GM21786 (cell line): ENCODE data around the gene TOPBP1.

ENCODE experiments used
- ATAC-seq: cut with Tn5 transposase; IDR thresholded peaks from one replicate; pipeline ENCODE4 v1.9.1; 2021; ENCODE audit not compliant: unreplicated experiment

TOPBP1 gene

DNA sequence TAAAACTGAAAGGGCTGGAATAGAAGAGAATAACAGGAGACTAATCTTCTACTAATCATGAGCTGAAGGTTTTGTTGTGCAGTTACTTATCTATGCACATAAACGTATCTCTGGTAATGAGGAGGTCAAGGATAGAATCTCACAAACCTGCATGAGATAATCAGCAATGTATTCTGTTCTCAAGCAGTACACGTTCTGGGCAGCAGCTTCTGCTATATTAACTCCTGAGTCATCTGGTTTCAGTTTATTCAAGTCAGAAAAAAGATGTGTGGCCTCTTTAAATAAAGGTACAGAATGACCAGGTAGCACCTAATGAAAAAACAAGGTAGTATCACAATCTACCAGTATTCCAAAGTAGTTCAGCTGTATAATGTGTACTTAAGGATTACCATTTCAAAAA, 53.4 kb downstream of the TOPBP1 start:
- no peak for ATAC-seq

DNA sequence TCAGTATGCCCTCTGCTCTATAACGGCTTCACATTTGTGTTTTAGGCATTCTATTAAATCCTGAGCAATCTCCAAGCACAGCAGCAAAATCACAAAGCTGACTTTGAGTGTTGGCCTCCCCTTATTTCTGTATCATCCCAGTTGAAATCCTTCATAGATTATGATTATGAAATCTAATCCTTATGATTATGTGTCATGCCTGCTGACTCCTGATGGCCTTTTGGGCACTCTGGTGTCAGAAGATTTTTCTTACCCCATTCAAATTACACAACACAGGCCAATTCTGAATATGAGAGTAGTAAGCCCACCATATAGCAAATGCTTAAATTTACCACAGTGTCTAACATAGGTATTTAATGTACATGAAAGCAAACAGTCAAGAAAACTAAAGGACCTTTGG, 53.9 kb downstream of the TOPBP1 start:
- ATAC-seq = no peak

DNA sequence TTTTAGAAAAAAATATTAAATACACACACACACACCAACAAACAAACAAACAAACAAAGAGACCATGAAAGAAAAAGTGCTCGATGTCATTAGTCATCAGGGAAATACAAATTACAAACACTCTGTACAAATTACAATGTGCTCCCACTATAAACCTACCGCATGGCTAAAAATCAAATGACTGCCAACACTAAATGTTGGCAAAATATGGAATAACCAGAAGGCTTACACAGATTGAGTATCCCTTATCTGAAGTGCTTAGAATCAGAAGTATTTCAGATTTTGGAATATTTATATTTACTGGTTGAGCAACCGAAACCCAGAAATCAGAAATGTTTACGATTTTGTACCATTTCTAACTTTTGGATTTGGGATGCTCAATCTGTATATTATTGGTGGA, 54.8 kb downstream of the TOPBP1 start:
- ATAC-seq = no peak

DNA sequence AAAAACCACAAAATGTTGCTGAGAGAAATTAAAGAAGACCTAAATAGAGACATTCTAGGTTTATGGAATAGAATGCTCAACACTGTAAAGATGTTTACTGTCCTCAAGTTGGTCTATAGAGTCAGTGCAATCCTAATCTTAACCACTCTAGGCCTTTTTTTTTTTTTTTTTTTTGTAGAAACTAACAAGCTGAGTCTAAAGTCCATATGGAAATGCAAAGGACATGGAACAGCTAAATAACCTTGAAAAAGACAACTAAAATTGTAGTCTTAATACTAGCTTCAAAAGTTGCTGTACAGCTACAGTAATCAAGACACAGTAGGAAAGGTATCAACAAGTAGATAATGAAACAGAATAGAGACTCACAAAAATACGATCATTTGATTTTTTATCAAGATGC, 55.4 kb downstream of the TOPBP1 start:
- ATAC-seq = no peak

DNA sequence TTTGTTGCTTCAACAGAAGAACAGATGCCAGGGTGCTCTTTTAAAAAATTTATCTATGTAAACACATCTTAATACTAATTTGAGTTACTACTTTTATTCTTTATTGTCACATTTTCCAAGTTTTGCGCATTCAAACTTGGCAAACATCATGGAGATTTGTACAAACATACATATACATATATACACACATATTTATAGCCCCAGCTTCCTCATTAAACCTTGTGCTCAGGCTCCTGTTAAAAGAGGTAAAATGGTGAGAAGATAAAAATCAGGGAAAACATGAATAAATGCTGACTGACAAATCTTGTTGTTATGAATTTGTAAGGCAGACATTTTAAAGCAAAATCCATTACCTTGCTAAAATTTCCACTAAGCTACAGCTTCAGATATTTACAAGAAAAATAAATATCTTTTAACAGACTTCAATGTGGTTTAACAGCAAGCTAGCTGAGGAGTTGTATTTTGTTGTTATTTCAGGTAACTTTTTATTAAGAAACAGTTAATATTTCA, 61.1 kb downstream of the TOPBP1 start:
- ATAC-seq = no peak

DNA sequence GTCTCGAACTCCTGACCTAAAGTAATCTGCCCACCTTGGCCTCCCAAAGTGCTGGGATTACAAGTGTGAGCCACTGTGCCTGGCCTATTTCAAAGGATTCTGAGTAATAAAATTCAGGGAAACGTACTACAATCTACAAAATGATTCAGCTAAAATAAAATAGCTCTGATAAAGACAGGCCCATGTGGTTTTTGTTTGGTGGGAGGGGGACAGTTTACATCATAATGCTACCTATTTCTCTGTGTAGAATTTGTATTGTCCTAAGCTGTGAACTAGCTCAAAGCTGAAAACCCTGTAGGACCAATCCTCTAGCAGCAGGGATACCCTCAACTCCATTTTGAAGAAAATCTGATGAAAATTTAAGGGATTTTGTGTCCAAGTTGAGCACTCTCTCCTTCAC, 62.5 kb downstream of the TOPBP1 start:
- no peak for ATAC-seq

DNA sequence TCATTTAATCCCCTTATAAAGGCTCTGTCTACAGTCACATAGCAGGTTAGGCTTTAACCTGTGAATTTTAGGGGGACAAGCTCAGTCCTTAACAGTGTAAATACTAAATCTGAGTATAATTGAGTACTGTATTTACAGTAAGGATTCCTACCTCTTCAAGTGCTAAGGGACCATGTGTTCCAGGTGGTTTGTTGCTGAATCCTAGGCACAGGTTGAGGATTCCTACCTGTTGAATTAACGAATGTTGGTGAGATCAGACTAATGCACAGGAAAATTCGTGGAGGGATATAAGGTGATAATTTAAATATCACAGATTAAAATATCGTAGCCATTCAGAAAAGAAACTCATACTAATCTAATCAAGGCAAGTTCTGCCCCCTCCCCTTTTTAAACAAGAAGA, 63.3 kb downstream of the TOPBP1 start:
- ATAC-seq = no peak

DNA sequence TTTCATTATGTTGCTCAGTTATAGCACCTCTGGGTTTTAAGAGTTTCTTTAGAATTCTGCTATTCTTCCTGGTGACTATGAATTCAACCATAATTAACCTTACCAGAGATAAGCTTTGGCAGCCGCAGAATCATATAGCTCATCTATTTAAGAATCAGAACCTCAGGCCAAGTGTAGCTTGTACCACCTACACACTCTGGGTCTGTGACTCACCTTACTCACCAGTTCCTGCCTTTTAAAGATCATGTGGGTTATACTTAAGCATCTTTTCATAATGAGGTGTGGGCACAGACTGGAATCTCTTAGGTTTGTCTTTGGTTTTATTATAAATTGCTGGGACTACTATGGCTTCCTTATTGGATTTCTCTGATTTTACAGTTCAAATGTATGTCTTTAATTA, 66.4 kb downstream of the TOPBP1 start:
- no peak for ATAC-seq

DNA sequence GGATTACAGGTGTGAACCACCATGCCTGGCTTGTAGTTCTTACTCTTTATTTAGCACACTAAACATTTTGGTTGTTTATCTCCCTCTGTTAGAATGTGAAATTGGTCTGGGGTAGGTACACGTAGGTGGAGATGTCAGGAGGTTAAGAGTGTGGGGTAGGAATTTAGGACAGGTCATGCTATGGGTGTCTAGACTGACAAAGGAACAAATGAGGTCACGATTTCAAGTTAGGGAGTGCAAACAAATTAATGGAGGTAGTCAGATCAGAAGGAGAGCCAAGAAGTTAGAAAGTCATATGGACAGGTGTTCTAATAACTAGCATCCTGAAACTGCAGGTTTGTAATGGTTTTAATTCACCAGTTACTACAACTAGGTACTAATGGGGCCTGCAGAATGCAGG, 68.5 kb downstream of the TOPBP1 start:
- ATAC-seq = no peak

DNA sequence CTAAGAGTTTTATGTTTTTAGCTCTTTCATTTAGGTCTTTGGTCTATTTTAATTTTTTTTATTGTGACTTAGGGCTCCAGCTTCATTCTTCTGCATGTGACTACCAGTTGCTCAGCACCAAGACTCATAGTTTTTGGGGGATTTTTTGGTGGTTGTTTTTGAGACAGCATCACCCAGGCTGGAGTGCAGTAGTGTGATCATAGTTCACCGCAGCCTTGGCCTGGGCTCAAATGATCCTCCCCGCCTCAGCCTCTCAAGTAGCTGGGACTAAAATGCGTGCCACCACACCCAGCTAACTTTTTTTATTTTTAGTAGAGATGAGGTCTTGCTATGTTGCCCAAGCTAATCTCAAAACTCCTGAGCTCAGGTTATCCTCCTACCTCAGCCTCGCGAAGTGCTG, 68.9 kb downstream of the TOPBP1 start:
- ATAC-seq = peak; percentile 41

DNA sequence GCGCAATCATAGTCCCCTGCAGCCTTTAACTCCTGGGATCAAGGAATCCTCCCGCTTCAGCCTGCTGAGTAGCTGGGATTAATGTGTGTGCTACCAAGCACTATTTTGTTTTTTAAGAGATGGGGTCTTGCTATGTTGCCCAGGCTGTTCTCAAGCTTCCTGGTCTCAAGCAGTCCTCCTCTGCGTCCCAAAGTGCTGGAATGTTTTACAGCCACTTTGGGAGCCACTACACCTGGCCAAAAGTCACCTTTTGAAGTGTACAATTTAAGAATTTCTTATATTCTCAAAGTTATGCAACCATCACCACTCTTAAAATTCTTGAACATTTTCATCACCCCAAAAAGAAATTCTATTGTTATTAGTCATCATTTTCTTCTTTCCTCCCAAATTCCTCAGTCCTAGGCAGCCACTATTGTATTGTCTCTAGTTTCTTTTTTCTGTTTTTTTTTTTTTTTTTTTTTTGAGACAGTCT, 70.4 kb downstream of the TOPBP1 start:
- no peak for ATAC-seq

DNA sequence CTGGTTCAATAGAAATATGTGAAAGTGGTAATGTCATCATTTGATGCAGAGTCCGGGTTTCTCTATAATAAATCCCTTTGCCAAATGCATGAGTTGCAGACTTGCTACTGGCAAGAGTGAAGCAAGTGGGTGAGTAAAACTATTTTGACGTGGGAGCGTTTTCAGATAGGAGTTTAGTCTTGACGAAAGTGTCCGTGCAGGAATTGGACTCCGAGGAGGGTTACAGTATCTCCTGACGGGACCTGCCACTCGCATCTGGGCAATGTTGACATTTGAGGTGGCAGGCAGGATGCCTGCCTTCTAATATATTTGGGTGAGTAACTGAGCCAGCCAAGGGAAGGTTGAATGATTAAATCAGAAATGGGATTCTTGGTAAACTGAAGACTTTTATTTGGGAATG, 72.2 kb downstream of the TOPBP1 start:
- no peak for ATAC-seq

DNA sequence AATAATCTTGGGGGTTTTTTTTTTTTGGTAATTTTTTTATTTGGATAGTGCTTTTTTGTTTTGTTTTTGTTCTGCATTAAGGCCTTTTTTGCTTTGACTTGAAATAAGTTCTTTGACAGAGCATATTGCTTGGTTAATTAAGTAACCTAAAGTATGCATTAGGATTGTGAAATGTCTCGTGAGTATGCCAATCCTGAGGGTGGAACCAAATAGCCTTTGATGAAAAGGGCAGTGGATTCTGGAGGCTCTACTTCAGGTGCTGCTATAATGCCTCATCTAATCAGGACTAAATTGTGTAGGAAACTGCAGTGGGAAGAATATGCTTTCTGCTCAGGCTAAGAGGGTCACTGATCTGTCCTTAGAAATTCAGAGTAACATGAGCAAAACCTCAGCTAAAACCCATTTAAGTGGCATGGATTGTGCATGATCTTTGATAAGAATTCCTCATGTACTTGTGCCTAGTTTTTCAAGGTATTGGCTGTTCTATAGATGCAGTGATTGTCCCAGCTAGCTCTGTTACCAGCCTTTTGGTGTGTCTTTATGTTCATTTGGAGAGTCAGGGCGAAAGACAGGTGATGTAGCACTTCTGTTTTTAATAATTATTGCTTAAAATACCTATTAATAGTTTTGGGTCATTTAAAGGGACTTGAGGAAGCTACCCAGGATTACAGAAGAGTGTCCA, 72.8 kb downstream of the TOPBP1 start:
- ATAC-seq = no peak

DNA sequence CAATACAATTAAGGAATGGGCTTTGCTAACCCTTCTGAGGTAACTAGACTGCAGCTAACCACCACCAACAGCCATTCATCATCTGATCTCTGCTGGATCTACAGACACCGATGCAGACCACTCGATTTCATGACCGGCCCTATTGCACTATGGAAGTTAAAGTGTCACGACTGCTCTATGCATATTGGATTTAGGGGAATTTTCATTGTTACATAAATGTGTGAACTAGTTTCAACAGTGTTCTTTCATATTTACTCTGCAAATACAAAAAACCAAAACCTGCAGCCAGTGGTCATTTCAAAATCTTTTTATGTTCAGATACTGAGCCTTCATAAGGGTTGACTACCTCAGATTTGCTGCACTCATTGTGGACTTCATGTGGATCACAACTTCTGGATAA, 73.7 kb downstream of the TOPBP1 start:
- no peak for ATAC-seq

DNA sequence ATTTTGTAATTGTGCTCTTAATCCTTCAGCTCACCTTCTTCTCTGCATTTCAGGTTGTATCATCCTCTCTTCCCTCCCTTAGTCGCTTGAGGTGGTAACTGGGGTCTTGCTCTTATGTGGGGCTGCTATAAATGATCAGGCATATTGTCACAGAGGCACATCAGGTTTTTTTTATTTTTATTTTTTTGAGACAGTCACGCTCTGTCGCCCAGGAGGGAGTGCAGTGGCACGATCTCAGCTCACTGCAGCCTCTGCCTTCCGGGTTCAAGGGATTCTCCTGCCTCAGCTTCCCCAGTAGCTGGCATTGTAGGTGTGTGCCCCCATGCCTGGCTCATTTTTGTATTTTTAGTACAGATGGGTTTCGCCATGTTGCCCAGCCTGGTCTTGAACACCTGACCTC, 78.3 kb downstream of the TOPBP1 start:
- no peak for ATAC-seq

DNA sequence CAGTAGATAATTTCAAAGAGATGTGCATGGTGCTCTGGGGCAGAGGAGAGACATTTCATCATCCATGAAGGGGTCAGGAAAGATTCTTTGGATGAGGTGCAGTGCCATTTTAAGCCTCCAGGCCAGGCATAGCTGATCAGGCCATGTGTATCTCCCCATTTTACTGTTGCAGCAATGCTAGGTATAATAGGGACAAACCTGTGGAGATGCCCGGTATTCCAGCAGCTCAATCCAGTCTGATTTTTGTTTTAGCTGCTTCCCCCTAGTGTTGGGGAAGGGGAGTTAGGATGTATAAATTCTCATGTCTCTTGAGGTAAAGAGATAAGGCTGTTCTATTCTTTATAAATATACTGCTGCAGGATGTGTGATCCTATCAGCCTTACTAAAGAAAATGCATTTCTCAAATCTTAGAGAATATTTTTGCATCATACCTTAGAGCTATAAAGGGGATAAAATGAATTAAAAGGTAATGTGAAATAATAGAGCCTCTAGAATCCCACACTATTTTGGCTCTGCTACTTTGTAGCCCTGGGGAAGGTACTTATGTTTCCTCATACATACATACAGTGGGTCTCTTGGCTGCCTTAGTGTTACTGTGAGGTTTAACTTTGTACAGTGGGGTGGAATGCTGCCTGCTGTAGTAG, 83.1 kb downstream of the TOPBP1 start:
- ATAC-seq = no peak

DNA sequence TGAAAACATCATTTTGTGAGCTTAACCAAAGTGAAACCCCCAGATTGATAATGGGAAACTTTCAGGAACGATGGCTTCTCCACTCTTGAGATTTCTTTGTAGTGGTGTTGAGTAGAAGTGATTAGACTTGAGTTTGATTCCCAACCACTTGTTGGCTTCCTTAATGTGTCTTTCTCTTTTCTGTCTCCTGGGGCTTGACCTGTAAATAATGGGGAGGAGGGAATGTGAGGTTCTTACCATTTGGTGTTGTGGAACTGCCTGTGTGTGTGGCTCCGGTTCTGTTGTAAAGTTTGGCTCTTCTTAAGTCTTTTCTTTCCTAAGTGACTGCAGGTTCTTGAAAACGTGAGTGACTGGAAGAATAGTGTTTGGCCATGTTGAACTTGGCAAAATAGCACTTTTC, 85.6 kb downstream of the TOPBP1 start:
- no peak for ATAC-seq

DNA sequence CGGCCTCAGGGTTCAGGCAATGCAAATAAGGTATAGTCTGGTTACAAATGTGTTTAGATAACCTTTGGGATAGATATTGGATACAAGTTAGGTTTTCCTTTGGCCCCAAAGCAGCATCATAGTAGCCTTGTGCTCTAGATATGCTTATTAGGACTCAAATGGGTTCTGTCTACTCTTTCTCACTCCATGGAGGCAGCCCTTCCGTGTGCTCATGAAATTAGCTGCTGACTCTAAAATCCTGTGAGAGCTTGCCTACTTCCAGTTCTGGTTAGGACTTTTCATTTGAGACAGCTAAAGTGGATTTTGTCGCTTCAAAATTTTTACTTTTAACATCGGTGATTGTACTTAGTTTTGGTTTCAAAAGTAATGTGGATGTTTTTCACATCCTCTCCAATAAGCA, 86.7 kb downstream of the TOPBP1 start:
- ATAC-seq = no peak

DNA sequence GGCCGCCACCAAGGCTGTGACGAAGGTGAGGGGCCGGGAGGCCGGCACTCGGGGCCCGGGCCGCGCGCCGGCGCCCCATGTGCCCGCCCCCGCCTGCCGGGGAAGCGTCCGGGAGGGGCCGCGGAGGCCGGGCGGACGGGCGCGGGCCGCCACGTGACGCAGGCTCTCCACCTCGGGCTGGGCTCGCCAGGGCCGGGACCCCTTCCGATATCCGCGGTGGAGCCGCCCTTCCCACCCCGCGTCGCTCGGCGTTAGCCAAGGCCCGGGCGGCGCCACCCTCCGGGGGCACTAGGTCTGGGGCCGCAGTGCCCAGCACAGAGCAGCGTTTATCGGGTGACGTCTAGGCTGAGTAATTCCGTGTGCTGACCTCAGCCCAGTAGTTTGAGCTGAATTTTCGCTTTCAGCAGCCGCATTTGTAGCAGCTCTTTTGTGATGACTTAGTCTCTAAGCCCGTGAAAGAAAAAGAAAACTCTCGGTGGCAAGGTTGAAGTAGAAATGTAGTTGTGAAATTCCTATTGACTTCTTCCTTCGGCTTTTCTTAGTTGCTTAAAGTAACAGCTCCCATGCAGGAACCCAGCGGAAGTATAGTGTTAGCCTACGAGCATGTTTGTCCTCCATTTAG, 87.4 kb downstream of the TOPBP1 start:
- peak; percentile 21 for ATAC-seq

DNA sequence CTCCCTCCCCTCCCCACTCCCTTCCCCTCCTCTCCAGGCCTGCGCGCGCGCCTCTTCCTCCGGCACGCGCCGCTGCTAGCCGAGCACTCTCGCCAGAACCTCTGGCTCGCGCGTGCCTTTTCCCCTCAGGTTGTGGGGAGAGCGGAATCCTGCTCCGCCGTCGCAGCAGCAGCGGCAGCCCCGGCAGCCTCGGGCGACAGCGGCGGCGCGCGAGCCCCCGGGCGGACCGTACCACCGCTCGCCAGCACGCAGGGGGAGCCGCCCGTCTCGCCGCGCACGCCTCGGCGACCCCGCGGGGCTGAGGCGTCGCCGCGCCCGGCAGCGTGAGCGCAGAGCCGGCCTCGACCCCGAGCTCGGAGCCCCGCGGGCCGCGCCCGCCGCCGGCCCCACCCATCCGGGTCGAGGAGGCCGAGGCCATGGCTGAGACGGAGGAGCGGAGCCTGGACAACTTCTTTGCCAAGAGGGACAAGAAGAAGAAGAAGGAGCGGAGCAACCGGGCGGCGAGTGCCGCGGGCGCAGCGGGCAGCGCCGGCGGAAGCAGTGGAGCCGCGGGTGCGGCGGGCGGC, 88.0 kb downstream of the TOPBP1 start, which contains the start of gene CDV3:
Gene CDV3, plus strand, starts transcription at position 58 of the 566 bp plus-strand sequence. Its CDS starts 359 bp downstream, at position 417.
- peak; percentile 11 for ATAC-seq

DNA sequence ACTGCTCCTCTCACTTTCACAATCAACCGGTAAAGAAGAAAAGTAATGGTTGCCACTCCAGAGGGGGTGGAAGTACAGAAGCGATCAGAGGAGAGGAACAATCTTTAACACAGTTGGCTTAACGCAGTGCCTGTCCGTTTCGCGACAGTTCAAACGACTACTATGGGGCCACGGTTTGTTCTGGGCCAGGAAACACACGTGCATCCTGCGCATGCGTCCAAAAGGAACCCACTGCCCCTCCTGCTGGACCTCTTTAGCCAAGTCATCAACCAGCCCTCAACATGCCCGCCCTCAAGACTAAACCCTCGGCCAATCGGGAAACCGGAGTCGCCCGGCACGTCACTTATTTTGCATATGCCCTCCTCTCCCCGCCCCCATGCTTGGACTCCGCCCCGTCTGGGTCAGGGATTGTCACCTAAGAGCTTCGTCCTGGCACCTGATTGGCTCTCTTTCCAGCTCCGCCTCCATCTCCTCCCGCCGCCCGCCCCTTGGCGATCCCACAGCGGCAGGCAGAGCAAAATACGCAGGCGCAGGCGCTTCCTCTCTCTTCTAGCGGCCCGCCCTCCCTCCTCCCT, 88.6 kb downstream of the TOPBP1 start:
- peak; percentile 71 for ATAC-seq
